Measurements from ENCODE around the gene TTC1. TPM values are rescaled to one million over a fixed set of nuclear protein-coding genes. Genes with fewer than 3 reads are reported as not detected.

Gene TTC1
- polyA plus RNA-seq, 1 experiment: 23.2 TPM

GRCh38 chr5:160088805-160089204 is 79.9 kb downstream of the TTC1 start:
- CTCF ChIA-PET: interaction anchor here (0.6 to 0.7 kb wide), 2 partner anchors 20 to 377 kb away, joined by 3 read pairs; no protein-coding TSS in a partner anchor
- Histone ChIP-seq H3K36me3 (ENCODE audit: control insufficient read depth, insufficient read depth, low read length) (peaks cover 2% of the 10 kb centered on the region), H3K4me3 (ENCODE audit: low read depth, low read length) (no peak overlapping the region), H3K27me3 (ENCODE audit: control insufficient read depth, insufficient read depth, low read length) (no peaks in the 10 kb centered on the region)
- POLR2A ChIA-PET: no interaction called here
- no peak for DNase-seq (ENCODE audit: low read depth)
- no peak for TF ChIP-seq CTCF (IDR thresholded peaks at IDR 0.05; ENCODE audit: insufficient read depth, low read depth, low read length)

DNA sequence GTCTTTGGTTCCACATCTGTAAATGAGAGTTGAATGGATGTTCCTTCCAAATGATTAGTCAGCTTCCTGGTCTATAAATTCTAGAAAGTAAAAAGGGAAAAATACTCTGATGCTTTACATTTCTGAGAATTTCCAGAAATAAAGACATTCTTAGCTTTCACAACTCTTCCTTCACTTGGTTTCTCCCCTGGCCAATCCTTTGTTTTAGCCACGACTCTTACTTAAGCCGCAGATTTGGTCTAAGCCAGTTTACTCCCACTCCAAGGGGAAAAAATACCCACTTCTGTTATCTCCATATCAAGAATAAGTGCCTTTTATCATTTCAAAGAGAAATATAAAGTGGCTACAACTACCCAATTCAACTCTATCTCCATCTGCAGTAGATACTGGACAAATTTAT is 80.6 kb downstream of the TTC1 start:
- no peak for TF ChIP-seq CTCF (IDR thresholded peaks at IDR 0.05; ENCODE audit: insufficient read depth, low read depth, low read length)
- no peak for DNase-seq (ENCODE audit: low read depth)
- no peaks in the 10 kb centered on the region for H3K27me3 ChIP-seq (ENCODE audit: control insufficient read depth, insufficient read depth, low read length)
- ChIA-PET CTCF (interaction anchor here (0.9 kb wide), 1 partner anchor 50 kb away, joined by 3 read pairs; no protein-coding TSS in a partner anchor), POLR2A (no interaction called here)
- H3K4me3 ChIP-seq (ENCODE audit: low read depth, low read length): no peak overlapping the region
- H3K36me3 ChIP-seq (ENCODE audit: control insufficient read depth, insufficient read depth, low read length): peaks cover 2% of the 10 kb centered on the region

DNA sequence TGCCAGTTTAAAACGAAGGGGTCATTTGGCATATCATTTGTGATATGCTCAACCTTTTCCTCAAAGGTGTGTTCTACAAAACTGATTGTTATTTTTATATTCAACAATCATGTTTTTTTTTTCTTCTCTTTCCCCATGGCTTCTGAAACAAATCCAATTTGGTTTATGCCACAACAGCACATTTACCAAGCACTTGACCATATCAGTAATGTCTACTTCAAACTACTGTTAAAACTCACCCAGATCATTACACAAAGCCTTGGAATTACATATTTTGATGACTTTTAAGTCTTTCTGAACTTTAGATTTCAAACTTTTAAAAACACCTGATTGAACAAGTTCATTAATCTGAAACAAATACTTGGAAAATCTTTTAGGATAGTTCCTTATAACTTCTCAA is 81.1 kb downstream of the TTC1 start:
- TF ChIP-seq CTCF (IDR thresholded peaks at IDR 0.05; ENCODE audit: insufficient read depth, low read depth, low read length): no peak
- POLR2A ChIA-PET: no interaction called here
- no peak overlapping the region for H3K4me3 ChIP-seq (ENCODE audit: low read depth, low read length)

DNA sequence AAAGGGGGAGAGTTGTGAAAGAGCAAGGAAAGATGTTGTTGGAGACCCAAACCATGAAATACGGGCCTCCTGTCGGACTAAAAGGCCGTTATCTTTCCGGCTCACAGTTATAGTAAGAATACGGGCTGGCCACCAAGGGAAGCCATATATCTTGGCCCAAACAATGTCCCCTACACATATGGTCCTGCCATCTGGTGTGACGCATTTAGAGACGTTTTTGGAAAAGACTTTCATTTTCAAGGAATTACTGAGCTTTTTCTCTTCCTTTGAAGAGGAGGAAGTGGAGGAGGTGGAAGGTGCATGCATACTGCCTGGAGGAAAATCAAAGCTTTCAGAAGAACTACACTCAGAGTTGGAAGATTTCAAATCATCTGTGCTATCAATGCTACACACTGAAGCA is 83.6 kb downstream of the TTC1 start:
- Histone ChIP-seq H3K27me3 (ENCODE audit: control insufficient read depth, insufficient read depth, low read length) (no peaks in the 10 kb centered on the region), H3K36me3 (ENCODE audit: control insufficient read depth, insufficient read depth, low read length) (peaks cover 2% of the 10 kb centered on the region), H3K4me3 (ENCODE audit: low read depth, low read length) (no peak overlapping the region)
- no peak for DNase-seq (ENCODE audit: low read depth)
- TF ChIP-seq CTCF (IDR thresholded peaks at IDR 0.05; ENCODE audit: insufficient read depth, low read depth, low read length): no peak
- CTCF ChIA-PET: interaction anchor here (0.7 kb wide), 1 partner anchor 70 kb away, joined by 3 read pairs; no protein-coding TSS in a partner anchor
- POLR2A ChIA-PET: no interaction called here

More for the DNA sequence above, 81.1 kb downstream of the TTC1 start:
- CTCF ChIA-PET: interaction anchor here (0.9 kb wide), 1 partner anchor 49 kb away, joined by 3 read pairs; no protein-coding TSS in a partner anchor
- Histone ChIP-seq H3K36me3 (ENCODE audit: control insufficient read depth, insufficient read depth, low read length) (peaks cover 2% of the 10 kb centered on the region), H3K27me3 (ENCODE audit: control insufficient read depth, insufficient read depth, low read length) (no peaks in the 10 kb centered on the region)
- DNase-seq (ENCODE audit: low read depth): no peak

DNA sequence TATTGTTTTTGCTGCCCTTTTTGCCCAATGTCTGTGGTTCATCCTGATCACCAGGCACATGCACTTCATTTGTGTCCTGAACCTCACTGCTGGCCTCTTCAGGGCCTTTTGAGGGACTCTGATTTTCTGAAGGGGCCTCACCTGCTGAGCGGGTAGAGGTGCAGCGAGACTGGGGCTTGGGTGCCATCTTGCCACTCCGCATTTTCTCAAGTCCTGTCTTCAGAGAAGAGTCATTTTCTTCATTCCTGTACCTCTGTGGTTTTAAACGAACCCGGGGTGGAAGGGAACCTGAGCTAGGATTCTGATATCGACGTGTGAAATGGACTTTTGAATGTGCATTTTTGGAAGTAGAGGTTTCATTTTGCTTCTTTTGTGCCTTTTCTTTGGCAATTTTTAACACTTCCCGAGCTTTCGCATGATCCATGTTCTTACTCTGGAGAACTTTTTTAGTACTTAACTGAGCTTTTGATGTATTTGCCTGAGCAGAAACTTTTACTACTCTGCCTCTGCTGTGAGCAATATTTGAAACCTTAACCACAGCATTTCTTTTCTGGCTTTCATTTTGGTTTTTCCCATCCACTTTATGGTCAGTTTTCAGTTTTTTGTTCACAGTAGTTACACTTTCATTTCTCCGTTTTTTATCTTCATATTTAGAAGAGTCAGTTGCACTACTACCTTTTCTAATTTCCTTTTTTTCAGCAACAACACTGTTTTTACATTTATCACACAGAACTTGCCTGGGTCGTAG is 84.2 kb downstream of the TTC1 start:
- no peak for DNase-seq (ENCODE audit: low read depth)
- Histone ChIP-seq H3K36me3 (ENCODE audit: control insufficient read depth, insufficient read depth, low read length) (peaks cover 2% of the 10 kb centered on the region), H3K4me3 (ENCODE audit: low read depth, low read length) (no peak overlapping the region), H3K27me3 (ENCODE audit: control insufficient read depth, insufficient read depth, low read length) (no peaks in the 10 kb centered on the region)
- no peak for TF ChIP-seq CTCF (IDR thresholded peaks at IDR 0.05; ENCODE audit: insufficient read depth, low read depth, low read length)
- POLR2A ChIA-PET: no interaction called here
- CTCF ChIA-PET: no interaction called here

Data from BJ (cell line).